Mucosa of rectum (tissue), 2 donors: ENCODE measurements around the gene TELO2.

Source experiments
- H3K27ac ChIP-seq, 2 donors: one replicate each; pipeline ENCODE4 v1.7.0; 2013; ENCODE audit warnings: inconsistent platforms in 2 of 2, low read depth in 2 of 2, low read length in 2 of 2
- H3K27me3 ChIP-seq, 2 donors: one replicate each; pipeline ENCODE4 v1.7.0; 2013; ENCODE audit warnings: low read length in 2 of 2; ENCODE audit not compliant: control insufficient read depth in 2 of 2, insufficient read depth in 2 of 2
- H3K36me3 ChIP-seq, 2 donors: one replicate each; pipeline ENCODE4 v1.7.0; 2013; ENCODE audit warnings: low read length in 2 of 2; ENCODE audit not compliant: control insufficient read depth in 2 of 2, insufficient read depth in 2 of 2
- H3K4me1 ChIP-seq, 2 donors: one replicate each; pipeline ENCODE4 v1.7.0; 2013; ENCODE audit warnings: low read length in 2 of 2, mild to moderate bottlenecking in 1 of 2; ENCODE audit not compliant: control insufficient read depth in 2 of 2, insufficient read depth in 2 of 2
- H3K4me3 ChIP-seq, 2 donors: one replicate each; pipeline ENCODE4 v1.7.0; 2013; ENCODE audit warnings: low read length in 2 of 2
- H3K9ac ChIP-seq, 2 donors: one replicate each; pipeline ENCODE4 v1.7.0; 2013; ENCODE audit warnings: low read length in 2 of 2, low read depth in 1 of 2, mild to moderate bottlenecking in 1 of 2
- H3K9me3 ChIP-seq, 2 donors: one replicate each; pipeline ENCODE4 v1.7.0; 2013; ENCODE audit warnings: low read length in 2 of 2; ENCODE audit not compliant: control insufficient read depth in 2 of 2
- donor health status: healthy.
- donor health status: Normal muscosa, but diverticular disease.

The TELO2 gene

GRCh38 chr16:1514507-1514906 lies 21.3 kb downstream of the TELO2 start:
- Histone ChIP-seq H3K4me3 (no peak overlapping the region), H3K4me1 (no peaks in the 10 kb centered on the region), H3K27ac (no peak overlapping the region), H3K36me3 (peaks cover 2 to 6% of the 10 kb centered on the region in 2 donors), H3K9ac (no peak overlapping the region), H3K27me3 (no peaks in the 10 kb centered on the region), H3K9me3 (no peaks in the 10 kb centered on the region)

GRCh38 chr16:1518626-1519135 lies 25.5 kb downstream of the TELO2 start:
- H3K27me3 ChIP-seq: no peaks in the 10 kb centered on the region
- H3K9me3 ChIP-seq: no peaks in the 10 kb centered on the region
- H3K4me1 ChIP-seq: no peaks in the 10 kb centered on the region
- H3K9ac ChIP-seq: no peak overlapping the region
- no peak overlapping the region for H3K4me3 ChIP-seq
- H3K27ac ChIP-seq: no peak overlapping the region
- H3K36me3 ChIP-seq: peaks cover 2 to 11% of the 10 kb centered on the region in 2 donors

- Histone ChIP-seq H3K27ac (no peak overlapping the region), H3K9me3 (no peaks in the 10 kb centered on the region), H3K36me3 (peaks cover 2 to 11% of the 10 kb centered on the region in 2 donors), H3K4me1 (no peaks in the 10 kb centered on the region), H3K27me3 (no peaks in the 10 kb centered on the region), H3K9ac (no peak overlapping the region), H3K4me3 (no peak overlapping the region)
Measured at GRCh38 chr16:1519831-1520230, 26.7 kb downstream of the TELO2 start.

GRCh38 chr16:1520461-1520860 lies 27.3 kb downstream of the TELO2 start:
- no peak overlapping the region for H3K9ac ChIP-seq
- H3K4me3 ChIP-seq: no peak overlapping the region
- H3K27me3 ChIP-seq: no peaks in the 10 kb centered on the region
- peaks cover 2 to 11% of the 10 kb centered on the region in 2 donors for H3K36me3 ChIP-seq
- H3K27ac ChIP-seq: no peak overlapping the region
- no peaks in the 10 kb centered on the region for H3K4me1 ChIP-seq
- no peaks in the 10 kb centered on the region for H3K9me3 ChIP-seq

GRCh38 chr16:1523581-1524245 lies 30.6 kb downstream of the TELO2 start:
- Histone ChIP-seq H3K36me3 (peaks cover 2 to 5% of the 10 kb centered on the region in 2 donors), H3K4me1 (no peaks in the 10 kb centered on the region)

GRCh38 chr16:1524366-1524765 lies 31.2 kb downstream of the TELO2 start:
- H3K27ac ChIP-seq: no peak overlapping the region
- H3K27me3 ChIP-seq: no peaks in the 10 kb centered on the region
- H3K36me3 ChIP-seq: peaks cover 2 to 5% of the 10 kb centered on the region in 2 donors
- H3K9ac ChIP-seq: no peak overlapping the region
- no peaks in the 10 kb centered on the region for H3K9me3 ChIP-seq
- no peaks in the 10 kb centered on the region for H3K4me1 ChIP-seq
- no peak overlapping the region for H3K4me3 ChIP-seq

More at GRCh38 chr16:1523581-1524245, 30.6 kb downstream of the TELO2 start:
- Histone ChIP-seq H3K27me3 (no peaks in the 10 kb centered on the region), H3K9ac (no peak overlapping the region), H3K27ac (no peak overlapping the region), H3K4me3 (no peak overlapping the region), H3K9me3 (no peaks in the 10 kb centered on the region)

- H3K4me3 ChIP-seq: no peak overlapping the region
- peaks cover 2 to 3% of the 10 kb centered on the region in 2 donors for H3K4me1 ChIP-seq
- no peaks in the 10 kb centered on the region for H3K9me3 ChIP-seq
- H3K27me3 ChIP-seq: no peaks in the 10 kb centered on the region
- peaks cover 0 to 3% of the 10 kb centered on the region in 2 donors for H3K36me3 ChIP-seq
- no peak overlapping the region for H3K27ac ChIP-seq
- no peak overlapping the region for H3K9ac ChIP-seq
Measured at GRCh38 chr16:1525871-1526607, 32.9 kb downstream of the TELO2 start.

DNA sequence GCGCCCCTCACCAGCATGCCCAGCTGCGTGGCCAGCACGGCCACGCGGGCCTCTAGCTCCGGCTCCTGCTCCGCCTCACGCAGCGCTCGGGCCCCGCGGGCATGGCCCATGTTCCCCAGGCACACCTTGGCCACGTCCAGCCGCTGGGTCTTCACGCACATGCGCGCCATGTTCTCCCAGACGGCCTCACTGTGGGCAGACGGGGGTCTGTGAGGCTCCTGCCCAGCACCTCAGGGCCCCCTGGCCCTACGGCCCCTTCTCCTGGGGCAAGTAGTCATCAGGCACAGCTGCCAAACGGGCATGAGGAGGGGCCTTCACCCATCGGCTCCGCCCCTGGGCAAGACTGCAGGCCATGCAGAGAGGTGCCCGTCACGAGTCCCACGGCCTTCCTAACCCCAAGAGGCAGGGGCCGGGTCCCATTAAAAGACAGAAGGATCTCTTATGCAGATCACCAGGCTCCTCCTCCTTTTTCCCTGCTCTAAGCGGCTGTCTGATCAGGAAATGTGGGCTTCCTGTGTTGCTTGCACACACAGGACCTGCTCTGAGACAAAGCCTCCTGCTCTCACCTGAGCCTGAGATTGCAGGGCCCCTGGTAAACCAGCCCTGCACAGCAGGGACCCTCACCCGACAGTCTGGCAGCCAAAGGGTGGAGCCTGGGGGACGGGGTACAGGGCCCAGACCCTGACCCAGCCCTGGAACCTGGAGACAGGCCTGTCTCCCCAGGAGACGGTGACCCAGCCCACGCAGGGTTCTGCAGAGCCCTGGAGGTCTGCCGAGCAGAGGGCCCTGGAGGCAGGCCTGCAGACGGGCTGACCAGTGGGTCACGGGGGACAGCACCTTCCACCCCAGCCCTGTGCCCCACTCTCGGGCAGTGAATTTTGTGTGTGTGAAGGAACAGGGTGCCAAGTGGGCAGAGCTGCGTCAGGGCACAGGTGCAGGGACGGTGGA lies 33.7 kb downstream of the TELO2 start:
- Histone ChIP-seq H3K9me3 (no peaks in the 10 kb centered on the region), H3K4me3 (no peak overlapping the region), H3K27me3 (no peaks in the 10 kb centered on the region), H3K4me1 (peaks cover 2 to 7% of the 10 kb centered on the region in 2 donors), H3K9ac (no peak overlapping the region), H3K27ac (no peak overlapping the region), H3K36me3 (peaks cover 0 to 3% of the 10 kb centered on the region in 2 donors)

GRCh38 chr16:1527836-1528811 lies 35.0 kb downstream of the TELO2 start:
- Histone ChIP-seq H3K4me3 (no peak overlapping the region), H3K9me3 (no peaks in the 10 kb centered on the region), H3K36me3 (peaks cover 0 to 1% of the 10 kb centered on the region in 2 donors), H3K27ac (no peak overlapping the region), H3K9ac (no peak overlapping the region), H3K4me1 (peaks cover 8 to 9% of the 10 kb centered on the region in 2 donors), H3K27me3 (no peaks in the 10 kb centered on the region)
